Nephron (organoid): Measurements from ENCODE around the gene RUFY3.
A peak's percentile ranks its signal among the peaks of the same experiment; 100 is the strongest.

Experiments used
- H3K27ac Mint-ChIP-seq, 3 experiments: 2 replicates each; pipeline ENCODE4 v1.8.0; 2020; ENCODE audit warnings: mixed read lengths in 3 of 3, mild to moderate bottlenecking in 2 of 3, moderate library complexity in 1 of 3
- H3K27me3 Mint-ChIP-seq: 2 replicates; pipeline ENCODE4 v1.8.0; 2021; ENCODE audit warnings: low read depth, mild to moderate bottlenecking, moderate library complexity, mixed read lengths
- H3K36me3 Mint-ChIP-seq: 2 replicates; pipeline ENCODE4 v1.8.0; 2020; ENCODE audit warnings: low read depth, mixed read lengths
- H3K4me1 Mint-ChIP-seq: 2 replicates; pipeline ENCODE4 v1.8.0; 2020; ENCODE audit warnings: mixed read lengths
- H3K4me3 Mint-ChIP-seq, 3 experiments: 2 replicates each; pipeline ENCODE4 v1.8.0; 2020; ENCODE audit warnings: mild to moderate bottlenecking in 3 of 3, mixed read lengths in 3 of 3, moderate library complexity in 2 of 3
- H3K9me3 Mint-ChIP-seq: 2 replicates; pipeline ENCODE4 v1.8.0; 2020; ENCODE audit warnings: mixed read lengths
- TF ChIP-seq, protein P1 (sequence below), 3 experiments: fragments of 200-600 bp; sonication (generic); IDR thresholded peaks; one replicate each; pipeline ENCODE4 v1.5.0; 2021; ENCODE audit warnings: antibody characterized with exemption in 3 of 3; ENCODE audit not compliant: unreplicated experiment in 3 of 3

RUFY3 gene

DNA sequence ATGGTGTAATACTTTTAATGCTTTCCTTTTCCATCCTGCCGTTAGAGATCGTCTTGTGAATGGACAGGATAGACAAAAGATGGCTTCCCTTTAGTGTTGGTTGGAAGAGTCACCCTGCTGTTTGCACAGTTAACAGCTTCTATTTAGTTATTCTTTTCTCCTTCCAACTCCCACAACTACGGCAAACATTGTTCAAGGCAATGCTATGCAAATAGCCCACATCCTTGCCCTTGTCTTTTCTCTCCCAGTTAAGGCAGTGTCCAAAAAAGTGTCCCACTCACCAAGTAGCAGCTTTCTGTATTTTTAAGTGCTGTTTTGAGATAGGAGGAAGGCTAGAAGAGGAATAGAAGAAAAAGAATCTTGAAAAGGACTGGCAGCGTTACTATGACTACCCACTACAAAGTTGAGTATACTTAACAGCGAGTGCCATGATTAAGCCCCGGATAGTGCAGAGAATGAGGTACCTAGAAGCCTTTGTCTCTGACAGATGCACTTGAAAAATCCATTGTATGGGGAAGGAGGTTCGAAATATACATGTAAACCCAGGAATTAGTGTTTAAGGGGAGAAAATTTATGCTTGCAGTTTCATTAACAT lies 12.1 kb upstream of the RUFY3 start:
- Mint-ChIP-seq H3K4me1 (peaks cover 43% of the 10 kb centered on the region), H3K9me3 (no peaks in the 10 kb centered on the region), H3K4me3 (peak overlapping the region; percentile 12 to 41 (median 15)), H3K36me3 (no peaks in the 10 kb centered on the region), H3K27ac (peak overlapping the region; percentile 45 to 61 (median 51)), H3K27me3 (no peaks in the 10 kb centered on the region)
- TF ChIP-seq, protein P1, sequence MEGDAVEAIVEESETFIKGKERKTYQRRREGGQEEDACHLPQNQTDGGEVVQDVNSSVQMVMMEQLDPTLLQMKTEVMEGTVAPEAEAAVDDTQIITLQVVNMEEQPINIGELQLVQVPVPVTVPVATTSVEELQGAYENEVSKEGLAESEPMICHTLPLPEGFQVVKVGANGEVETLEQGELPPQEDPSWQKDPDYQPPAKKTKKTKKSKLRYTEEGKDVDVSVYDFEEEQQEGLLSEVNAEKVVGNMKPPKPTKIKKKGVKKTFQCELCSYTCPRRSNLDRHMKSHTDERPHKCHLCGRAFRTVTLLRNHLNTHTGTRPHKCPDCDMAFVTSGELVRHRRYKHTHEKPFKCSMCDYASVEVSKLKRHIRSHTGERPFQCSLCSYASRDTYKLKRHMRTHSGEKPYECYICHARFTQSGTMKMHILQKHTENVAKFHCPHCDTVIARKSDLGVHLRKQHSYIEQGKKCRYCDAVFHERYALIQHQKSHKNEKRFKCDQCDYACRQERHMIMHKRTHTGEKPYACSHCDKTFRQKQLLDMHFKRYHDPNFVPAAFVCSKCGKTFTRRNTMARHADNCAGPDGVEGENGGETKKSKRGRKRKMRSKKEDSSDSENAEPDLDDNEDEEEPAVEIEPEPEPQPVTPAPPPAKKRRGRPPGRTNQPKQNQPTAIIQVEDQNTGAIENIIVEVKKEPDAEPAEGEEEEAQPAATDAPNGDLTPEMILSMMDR (IDR thresholded peaks at IDR 0.05; ENCODE audit: unreplicated experiment in 3 of 3), result no peak

DNA sequence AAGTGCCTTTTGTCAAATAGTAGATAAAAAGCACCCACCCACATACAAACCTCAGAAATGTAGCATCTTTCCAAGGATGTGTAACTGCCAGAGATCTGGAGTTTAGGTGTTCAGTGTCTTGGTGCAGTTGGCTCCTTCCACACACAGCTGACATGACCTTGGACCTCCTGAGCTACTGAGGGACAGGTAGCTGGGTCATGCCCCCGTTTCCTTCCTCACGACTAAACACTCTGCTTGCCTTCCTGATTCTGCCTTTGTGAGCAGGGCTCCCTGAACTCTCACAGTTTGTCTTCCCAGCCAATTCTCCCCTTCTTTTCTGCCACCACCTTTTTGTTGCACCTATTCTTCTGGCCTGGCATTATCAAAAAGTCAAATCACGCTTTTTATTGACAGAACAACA lies 10.2 kb upstream of the RUFY3 start:
- TF ChIP-seq, protein P1 (IDR thresholded peaks at IDR 0.05; ENCODE audit: unreplicated experiment in 3 of 3), result no peak
- H3K4me1 Mint-ChIP-seq, result peaks cover 34% of the 10 kb centered on the region
- no peaks in the 10 kb centered on the region for H3K36me3 Mint-ChIP-seq
- H3K27me3 Mint-ChIP-seq, result no peaks in the 10 kb centered on the region
- H3K27ac Mint-ChIP-seq, result peak overlapping the region in 2 of 3 experiments; percentile 3 to 57
- H3K4me3 Mint-ChIP-seq, result no peak overlapping the region
- H3K9me3 Mint-ChIP-seq, result no peaks in the 10 kb centered on the region

DNA sequence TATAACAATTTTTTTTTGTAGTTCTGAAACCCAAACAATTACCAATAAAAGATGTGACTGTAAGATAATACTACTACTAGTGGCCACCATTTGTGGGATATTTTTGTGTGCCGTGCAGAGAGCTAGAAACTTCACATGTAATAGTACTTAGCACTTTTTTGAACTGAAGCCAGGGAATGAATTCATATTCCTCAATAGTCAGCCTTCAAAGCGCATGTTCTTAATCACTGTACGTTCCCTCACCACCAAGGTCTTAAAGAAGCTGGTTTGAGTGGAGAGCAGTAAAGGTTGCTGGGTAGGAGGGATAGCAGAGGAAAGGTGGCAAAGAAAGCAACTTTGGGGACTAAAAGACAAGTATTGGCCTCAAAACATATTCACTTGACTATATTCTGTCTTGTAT lies 9.6 kb upstream of the RUFY3 start:
- no peaks in the 10 kb centered on the region for H3K36me3 Mint-ChIP-seq
- peaks cover 30% of the 10 kb centered on the region for H3K4me1 Mint-ChIP-seq
- TF ChIP-seq, protein P1 (IDR thresholded peaks at IDR 0.05; ENCODE audit: unreplicated experiment in 3 of 3), result no peak
- no peaks in the 10 kb centered on the region for H3K9me3 Mint-ChIP-seq
- H3K4me3 Mint-ChIP-seq, result no peak overlapping the region
- no peaks in the 10 kb centered on the region for H3K27me3 Mint-ChIP-seq
- peak overlapping the region in 2 of 3 experiments; percentile 3 to 57 for H3K27ac Mint-ChIP-seq

DNA sequence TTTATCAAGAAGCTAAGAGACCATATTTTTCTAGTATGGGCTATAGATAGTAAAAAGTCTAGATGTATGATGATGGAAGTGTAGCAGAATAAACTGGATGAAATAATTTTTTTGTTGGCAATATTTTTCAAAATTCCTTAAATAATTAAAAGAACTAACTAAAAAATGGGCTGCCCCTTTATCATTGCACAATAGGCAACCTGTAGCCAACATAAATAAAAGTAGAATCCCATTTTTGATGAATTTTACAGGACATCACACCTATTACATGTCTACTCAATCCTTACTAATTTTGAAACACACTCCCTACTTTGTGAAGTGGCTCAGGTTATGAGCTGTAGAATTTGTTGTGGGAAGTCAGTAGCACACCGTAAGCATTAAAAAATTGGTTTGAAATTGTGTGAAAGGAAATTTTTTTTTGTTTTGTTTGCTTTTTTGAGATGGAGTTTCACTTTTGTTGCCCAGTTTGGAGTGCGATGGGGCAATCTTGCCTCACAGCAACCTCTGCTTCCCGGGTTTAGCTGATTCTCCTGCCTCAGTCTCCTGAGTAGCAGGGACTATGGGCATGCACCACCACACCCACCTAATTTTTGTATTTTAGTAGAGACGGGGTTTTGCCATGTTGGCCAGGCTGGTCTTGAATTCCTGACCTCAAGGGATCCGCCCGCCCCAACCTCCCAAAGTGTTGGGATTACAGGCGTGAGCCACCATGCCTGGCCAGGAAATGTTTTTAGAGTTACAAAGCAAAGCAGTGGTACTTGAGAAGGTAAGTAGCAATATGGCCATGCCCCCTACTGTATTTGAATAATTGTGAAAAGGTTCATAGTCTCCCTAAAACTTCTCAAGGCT lies 8.9 kb upstream of the RUFY3 start:
- H3K4me3 Mint-ChIP-seq, result no peak overlapping the region
- peaks cover 30% of the 10 kb centered on the region for H3K4me1 Mint-ChIP-seq
- H3K27me3 Mint-ChIP-seq, result no peaks in the 10 kb centered on the region
- no peaks in the 10 kb centered on the region for H3K36me3 Mint-ChIP-seq
- TF ChIP-seq, protein P1 (IDR thresholded peaks at IDR 0.05; ENCODE audit: unreplicated experiment in 3 of 3), result no peak
- H3K27ac Mint-ChIP-seq, result peak overlapping the region in 2 of 3 experiments; percentile 54 to 68
- H3K9me3 Mint-ChIP-seq, result no peaks in the 10 kb centered on the region

DNA sequence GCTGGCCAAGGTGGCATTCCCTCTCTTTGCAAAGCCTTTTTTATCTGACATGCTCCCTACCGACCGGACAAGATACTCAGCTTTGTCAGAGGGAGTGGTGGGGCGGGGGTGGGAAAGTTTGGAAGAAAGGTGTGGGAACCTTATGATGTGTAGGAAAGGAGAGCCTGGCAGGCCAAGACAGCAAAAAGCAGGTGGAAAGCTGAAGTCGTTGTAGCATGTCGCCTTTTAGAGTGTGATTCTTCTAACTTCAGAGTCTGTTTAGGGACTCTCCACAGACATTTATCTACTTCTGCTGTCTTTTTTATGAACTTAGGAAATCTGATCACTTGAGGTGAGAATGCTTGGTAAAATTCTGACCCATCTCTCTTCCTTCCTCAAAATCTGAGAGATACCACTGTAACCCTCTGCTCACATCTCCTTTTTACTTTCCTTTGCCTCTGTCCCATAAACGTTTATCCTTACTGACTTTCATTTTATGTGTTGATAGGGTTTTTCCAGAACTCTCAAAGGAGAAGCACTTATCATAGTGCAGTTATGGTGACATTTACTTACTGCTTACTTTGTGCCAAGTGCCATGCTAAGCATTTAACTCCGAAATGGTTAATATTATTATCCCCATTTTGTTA lies 8.2 kb upstream of the RUFY3 start:
- peak overlapping the region in 2 of 3 experiments; percentile 54 to 68 for H3K27ac Mint-ChIP-seq
- no peak overlapping the region for H3K4me3 Mint-ChIP-seq
- H3K27me3 Mint-ChIP-seq, result no peaks in the 10 kb centered on the region
- no peaks in the 10 kb centered on the region for H3K9me3 Mint-ChIP-seq
- TF ChIP-seq, protein P1 (IDR thresholded peaks at IDR 0.05; ENCODE audit: unreplicated experiment in 3 of 3), result no peak
- H3K4me1 Mint-ChIP-seq, result peaks cover 30% of the 10 kb centered on the region
- H3K36me3 Mint-ChIP-seq, result no peaks in the 10 kb centered on the region
